GM04503 (cell line): Measurements from ENCODE around the gene ALOX12B.
"Not testable (repeated sequence)": the region's sequence is repeated elsewhere in the genome, so short reads cannot be mapped to it uniquely, and the experiment has no call there.

Experiments used
- DNase-seq: peaks from one replicate; pipeline ENCODE4 v3.0.0-alpha.2; 2012; ENCODE audit warnings: low read depth

Gene ALOX12B

GRCh38 chr17:8044819-8045810 is 42.4 kb downstream of the ALOX12B start:
- no peak for DNase-seq

DNA sequence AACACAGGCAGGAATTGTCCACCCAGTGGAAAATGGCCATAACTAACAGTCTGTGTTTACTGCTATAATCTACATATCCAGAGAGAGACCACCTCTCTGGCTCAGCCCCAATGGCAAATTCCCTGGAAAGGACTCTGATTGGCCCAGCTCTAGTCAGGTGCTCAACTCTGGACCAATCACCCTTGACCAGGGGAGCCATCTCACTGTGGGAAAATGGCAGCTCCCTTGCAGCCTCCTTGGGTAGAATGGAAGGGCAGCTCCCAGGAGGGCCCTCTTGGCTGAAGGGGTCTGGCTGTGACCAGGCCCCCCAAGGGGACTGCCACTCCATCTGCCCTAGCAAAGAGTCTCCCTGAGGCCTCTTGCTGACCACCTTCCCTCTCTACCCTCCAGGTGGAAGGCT is 45.5 kb downstream of the ALOX12B start:
- DNase-seq: no peak

DNA sequence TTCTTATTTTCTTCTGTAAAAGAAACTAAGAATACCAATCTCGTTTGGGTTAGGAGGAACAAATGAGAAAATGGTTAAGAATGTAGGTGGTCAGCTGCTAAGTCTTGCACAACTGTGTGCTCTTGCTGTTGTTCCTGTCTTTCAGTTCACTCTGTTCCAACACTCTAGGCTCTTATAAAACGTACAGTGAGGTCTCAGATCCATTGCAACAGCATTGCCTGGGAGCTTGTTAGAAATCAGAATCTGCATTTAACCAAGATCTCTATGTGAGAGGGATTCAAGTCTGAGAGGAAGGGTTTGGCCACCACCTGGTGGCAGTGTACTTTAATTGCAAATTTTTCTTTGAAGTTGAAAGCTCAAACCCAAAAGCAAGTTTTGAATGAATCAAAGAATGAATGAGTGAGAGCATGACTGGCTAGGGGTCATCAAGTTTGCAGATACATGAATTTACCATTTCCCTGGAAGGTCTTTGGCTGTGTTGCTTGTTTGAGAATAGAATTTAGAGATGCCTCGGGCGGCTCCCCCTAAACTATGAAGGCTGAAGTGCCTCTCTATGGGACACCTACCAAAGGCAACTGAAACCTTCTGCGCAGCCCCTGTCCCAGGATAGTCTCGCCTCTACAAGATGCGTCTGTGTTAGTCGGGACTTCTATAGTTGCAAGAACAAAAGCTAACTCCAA is 46.1 kb downstream of the ALOX12B start:
- DNase-seq: peak; percentile 34

DNA sequence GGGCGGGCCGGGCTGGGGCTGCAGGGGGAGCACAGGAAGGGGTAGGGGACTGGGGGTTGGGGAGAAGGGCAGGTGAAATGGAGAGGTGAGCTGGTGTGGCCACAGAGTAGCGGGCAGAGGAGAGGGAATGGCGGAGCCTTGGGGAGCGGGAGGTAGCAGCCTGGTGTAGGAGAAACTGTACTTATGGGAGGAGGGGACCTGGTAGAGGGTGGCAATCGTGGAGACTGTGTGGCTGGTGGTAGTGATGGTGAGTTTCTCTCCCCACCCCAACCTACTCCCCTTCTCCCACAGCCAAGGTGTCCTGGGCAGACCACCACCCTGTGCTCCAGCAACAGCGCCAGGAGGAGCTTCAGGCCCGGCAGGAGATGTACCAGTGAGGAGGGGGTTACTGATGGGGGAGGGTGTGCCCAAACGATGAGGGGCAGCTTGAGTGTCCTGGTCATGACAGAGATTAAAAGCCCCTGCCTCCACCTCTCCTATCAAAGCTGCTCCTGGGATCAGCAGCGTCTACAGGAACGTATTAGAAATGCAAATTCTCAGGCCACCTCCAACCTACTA is 47.8 kb downstream of the ALOX12B start:
- DNase-seq: no peak

GRCh38 chr17:8038954-8039610 is 48.4 kb downstream of the ALOX12B start, which contains the start of gene ALOX15B:
TSS of gene ALOX15B (plus strand) at chr17:8039059. CDS start at chr17:8039156, 97 bp downstream.
- DNase-seq: no peak

DNA sequence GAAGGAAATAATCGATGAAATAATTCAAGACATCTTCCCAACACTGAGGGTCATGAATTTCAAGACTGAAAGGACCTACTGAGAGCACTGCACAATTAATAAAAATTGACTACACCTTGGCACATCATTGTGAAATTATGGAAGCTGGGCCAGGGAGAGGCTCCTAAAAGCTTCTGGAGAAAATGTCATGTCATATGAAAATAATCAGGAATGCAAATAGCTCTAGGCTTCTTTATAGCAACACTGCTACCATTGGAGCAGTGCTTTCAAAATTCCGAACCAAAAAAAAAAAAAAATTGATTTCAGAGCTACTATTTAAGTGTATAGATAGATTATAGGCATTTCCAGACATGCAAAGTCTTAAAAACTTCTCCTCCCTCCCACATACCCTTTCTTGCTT is 55.1 kb downstream of the ALOX12B start:
- DNase-seq: no peak

DNA sequence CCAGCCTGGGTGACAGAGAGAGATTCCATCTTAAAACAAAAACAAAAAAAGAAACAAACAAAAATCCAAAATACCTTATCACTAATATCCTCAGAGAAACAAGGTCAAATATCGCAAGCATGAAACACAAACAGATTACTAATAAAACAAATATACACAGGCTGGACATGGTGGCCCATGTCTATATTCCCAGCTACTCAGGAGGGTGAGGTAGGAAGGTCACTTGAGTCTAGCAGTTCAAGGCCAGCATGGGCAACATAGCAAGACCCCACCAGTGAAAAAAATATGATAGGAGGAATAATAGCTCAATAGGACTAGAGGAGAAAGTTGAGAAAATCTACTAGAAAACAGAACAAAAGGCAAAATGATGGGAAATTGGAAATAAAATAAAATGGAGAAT is 55.6 kb downstream of the ALOX12B start:
- no peak for DNase-seq

DNA sequence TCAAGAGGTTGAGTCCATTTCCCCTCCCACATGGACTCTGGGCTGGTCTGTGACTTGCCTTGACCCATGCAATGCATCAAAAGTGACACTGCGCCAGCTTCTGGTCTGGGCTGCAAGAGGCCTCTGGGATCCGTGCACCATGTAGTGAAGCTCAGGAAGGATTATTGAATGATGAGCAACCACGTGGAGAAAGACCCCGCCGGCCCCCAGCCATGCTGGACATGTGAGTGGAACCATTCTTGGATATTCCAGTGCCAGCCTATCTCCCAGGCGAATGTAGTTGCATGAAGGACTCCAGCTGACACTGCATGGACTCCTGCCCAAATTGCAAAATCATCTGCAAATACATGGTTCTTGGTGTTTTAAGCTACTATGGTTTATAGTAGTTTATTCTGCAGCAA is 56.3 kb downstream of the ALOX12B start:
- DNase-seq: no peak

- no peak for DNase-seq
These were observed 58.4 kb downstream of the ALOX12B start for GRCh38 chr17:8029121-8029520.

DNA sequence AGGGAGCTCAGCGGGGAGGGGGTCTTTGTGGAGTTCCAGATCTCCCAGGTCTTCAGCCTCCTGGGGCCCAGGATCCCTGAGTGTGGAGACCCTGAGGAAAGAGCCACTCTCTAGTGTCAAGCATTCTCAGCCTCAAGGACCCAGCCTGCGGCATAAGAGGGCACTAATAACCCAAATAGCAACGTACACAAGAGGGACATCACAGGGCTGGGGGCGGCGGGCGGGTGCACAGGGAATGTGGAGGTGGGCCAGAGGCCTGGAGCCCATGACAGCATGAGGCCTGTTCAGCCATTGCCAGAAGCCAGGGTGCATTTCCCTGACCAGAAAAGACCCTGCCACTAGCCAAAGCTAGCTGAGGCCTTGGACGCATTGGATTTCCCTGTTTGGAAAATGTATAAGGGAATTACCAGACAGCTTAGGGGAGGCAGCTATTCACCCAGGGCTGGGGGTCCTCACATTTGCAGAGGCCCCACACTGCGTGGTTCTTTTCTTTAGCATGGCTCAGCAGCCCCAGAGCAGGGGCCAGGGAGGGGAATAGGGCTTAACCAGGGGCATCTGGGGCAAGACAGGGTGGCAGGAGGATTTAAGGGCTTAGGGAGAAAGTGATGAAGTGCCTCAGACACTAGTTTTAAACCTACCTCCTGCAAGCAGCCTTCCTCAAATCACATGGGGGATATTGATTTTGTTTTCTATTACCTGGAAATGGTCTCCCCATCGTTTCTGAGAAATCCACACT is 62.2 kb downstream of the ALOX12B start:
- no peak for DNase-seq

- DNase-seq: not testable (repeated sequence)
These were observed 63.4 kb downstream of the ALOX12B start for GRCh38 chr17:8024161-8024560.
